Measurements from ENCODE around the gene SYNE1.
A peak's percentile ranks its signal among the peaks of the same experiment; 100 is the strongest.
"Not testable (repeated sequence)": the region's sequence is repeated elsewhere in the genome, so short reads cannot be mapped to it uniquely, and the experiment has no call there.

The SYNE1 gene

DNA sequence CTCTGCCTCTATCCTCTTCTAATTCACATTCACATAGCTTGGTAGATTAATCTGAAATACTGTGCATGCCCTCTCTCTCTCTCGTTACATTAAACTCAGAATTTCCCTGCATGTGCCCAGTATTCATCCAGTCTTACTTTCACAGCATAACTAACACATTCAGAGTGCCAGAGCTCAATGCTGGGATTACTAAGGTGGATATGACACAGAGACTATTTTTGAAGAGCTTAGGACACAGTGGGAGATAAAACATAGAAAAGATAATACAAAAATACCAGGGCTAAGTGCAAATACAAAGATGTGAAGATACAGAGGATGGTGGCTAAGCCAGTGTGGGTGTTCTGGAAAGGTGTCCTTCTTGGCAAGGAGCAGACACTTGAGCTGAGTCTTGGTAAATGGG lies 6.3 kb downstream of the SYNE1 start:
- DNase-seq (ENCODE audit: low spot score): no peak

DNA sequence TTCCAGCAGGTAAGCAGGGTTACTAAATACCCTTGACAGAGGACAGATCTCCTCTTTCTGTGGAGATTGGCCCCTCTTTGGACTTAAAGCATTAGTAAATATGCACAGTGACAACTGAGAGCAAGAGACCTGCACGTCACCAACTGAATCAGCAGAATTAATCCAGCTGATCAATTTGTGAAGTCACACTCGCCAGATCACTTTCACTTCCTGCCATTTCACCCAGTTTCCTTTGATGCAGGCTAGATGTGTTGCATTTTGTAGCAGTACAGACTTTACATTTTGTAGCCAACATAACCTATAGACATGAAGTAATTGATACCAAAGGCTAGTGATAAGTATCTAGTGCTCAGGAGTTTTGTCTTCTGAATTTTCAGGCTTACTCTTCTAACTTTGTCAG lies 11.9 kb downstream of the SYNE1 start:
- no peak for DNase-seq (ENCODE audit: low spot score)

DNA sequence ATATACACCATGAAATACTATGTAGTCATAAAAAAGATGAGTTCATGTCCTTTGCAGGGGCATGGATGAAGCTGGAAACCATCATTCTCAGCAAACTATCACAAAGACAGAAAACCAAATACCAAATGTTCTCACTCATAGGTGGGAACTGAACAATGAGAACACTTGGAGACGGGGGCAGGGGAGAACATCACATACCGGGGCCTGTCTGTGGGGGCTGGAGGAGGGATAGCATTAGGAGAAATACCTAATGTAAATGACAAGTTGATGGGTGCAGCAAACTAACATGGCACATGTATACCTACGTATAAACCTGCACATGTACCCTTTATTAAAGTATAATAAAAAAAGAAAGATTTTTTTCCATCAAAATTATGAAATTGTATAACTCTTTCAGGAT lies 22.4 kb downstream of the SYNE1 start:
- not testable (repeated sequence) for DNase-seq (ENCODE audit: low spot score)

DNA sequence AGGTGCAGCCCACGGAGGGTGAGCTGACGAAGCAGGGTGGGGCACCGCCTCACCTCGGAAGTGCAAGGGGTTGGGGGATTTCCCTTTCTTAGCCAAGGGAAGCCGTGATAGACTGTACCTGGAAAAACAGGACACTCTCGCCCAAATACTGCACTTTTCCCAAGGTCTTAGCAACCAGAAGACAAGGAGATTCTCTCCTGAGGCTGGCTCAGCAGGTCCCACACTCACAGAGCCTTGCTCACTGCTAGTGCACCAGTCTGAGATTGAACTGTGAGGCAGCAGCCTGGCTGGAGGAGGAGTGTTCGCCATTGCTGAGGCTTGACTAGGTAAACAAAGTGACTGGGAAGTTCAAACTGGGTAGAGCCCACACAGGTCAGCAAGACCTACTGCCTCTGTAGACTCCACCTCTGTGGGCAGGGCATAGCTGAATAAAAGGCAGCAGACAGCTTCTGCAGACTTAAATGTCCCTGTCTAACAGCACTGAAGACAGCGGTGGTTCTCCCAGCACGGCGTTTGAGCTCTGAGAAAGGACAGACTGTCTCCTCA lies 28.0 kb downstream of the SYNE1 start:
- no peak for DNase-seq (ENCODE audit: low spot score)

- no peak for DNase-seq (ENCODE audit: low spot score)
These were observed 31.2 kb downstream of the SYNE1 start for GRCh38 chr6:152605941-152606340.

- DNase-seq (ENCODE audit: low spot score): no peak
These were observed 31.8 kb downstream of the SYNE1 start for GRCh38 chr6:152605342-152605741.

DNA sequence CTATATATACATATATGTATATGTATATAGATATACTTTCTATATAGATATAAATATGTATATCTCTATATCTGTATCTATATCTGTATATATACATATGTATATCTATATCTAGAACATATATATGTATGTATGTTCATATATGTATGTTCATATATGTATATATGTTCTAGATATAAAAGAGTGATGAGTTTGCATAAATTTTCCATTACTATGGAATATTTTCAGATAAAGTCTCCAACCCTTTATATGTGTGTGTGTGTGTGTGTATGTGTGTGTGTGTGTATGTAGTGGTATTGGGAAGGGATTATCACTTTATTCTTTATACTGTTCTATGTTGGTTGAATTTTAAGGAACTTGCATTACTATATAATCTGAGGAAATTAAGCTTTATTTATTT lies 33.3 kb downstream of the SYNE1 start:
- no peak for DNase-seq (ENCODE audit: low spot score)

DNA sequence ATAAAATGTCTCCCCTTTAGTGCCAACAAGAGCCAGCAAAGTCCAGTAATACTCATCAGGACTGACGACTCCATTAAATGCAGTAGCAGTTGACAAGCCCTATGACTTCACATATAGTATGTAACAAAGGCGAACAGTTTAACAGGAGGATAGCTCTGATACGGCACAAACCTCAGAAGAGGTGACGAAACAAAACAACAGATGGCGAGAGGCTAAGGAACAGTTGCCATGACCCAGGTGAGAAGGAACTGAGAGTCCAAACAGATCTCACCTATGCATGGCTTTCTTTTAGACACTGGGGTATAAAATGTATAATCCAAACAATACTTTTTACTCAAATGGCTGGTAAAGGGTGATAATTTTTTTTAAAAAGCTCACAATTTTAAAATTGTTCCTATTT lies 37.1 kb downstream of the SYNE1 start:
- DNase-seq (ENCODE audit: low spot score): no peak

GRCh38 chr6:152598901-152599537 lies 38.1 kb downstream of the SYNE1 start:
- DNase-seq (ENCODE audit: low spot score): no peak

DNA sequence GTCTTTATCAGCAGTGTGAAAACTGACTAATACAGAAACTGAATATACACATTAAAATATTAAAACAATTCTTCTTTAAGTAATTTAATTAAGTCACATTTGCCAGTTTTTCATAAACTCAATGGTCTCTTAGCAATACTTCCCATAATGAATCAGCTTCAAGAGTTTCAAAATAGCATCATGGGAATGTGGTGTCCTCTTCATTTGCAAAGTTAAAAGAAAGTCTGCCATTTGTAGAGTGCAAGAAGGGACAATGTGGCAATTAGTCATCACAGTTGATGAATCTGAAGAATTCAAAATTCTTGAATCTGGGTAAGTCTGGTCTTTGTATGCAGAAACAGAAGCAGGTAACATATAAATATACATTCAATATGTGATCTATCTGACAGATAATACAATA lies 38.7 kb downstream of the SYNE1 start:
- DNase-seq (ENCODE audit: low spot score): no peak

DNA sequence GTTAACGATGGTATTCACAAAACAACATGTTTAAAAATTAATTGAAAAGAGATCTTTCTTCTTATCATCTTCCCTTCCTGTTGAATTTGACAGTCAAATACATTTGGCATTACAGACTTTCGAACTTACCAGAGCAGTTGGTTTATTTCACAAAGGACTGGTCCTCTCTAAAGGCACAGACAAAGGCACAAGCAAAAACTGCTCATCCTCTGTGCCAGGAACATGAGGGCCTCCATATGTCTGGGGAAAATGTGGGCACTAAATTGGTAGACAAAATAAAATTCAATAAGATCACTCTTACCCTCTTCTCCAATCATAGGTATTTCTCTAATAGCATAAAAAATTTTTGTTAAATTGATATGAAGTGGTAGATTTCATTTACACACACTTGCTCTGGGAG lies 40.4 kb downstream of the SYNE1 start:
- no peak for DNase-seq (ENCODE audit: low spot score)

DNA sequence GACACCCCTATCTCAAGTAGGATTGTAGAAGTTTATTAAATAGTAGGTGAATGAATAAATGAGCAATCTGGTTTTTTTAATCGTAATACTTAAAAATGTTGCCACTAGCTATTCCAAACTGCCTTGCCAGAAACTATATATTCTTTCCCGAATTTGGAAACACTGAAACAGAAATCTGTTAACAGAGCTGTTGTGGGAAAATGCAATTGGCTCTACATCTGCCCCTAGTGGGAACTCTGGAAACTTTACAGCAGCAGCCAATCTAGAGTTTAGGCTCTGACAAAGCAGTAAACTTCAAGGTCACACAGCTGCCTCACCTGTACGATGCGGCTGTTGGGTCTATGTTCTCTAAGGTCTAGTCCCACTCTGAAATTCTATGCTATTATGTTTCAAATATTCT lies 41.7 kb downstream of the SYNE1 start:
- DNase-seq (ENCODE audit: low spot score): peak; percentile 25

DNA sequence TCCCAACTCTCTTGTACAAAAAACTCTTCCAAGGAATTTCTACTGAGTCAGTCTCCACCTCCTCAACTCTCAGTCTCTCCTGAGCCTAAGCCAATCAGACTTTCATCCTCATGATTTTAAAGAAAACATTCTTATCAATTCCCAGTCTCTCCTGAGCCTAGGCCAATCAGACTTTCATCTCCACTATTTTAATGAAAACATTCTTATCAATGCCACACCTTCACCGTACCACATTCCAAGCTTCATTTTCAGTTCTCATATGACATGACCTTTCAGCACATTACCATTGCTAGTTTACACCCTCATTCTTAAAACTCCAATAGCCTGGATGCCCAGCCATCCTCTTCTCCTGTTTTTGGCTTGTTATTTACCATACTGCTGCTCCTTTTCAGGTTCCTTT lies 42.5 kb downstream of the SYNE1 start:
- DNase-seq (ENCODE audit: low spot score): no peak

DNA sequence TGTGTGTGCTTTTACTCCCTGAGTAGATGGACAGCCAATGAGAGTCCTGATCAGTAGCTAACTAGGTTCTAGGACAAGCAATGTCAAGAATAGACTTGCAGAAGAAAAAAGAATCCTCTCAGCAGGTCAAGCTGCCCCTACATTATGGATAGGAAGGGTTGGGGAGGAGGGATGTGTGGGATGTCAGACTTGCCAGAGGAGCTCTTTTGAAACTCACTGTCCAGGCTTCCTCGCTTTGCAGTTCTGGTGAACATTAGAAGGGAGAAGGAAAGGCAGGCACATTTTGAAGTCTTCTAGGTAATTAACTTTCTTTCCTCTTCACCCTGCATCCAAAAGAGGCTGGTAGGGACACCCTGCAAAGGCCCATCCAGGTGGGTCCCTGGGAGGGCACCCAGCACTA lies 48.7 kb downstream of the SYNE1 start:
- DNase-seq (ENCODE audit: low spot score): no peak

- DNase-seq (ENCODE audit: low spot score): no peak
These were observed 49.7 kb downstream of the SYNE1 start for GRCh38 chr6:152587473-152587872.

DNA sequence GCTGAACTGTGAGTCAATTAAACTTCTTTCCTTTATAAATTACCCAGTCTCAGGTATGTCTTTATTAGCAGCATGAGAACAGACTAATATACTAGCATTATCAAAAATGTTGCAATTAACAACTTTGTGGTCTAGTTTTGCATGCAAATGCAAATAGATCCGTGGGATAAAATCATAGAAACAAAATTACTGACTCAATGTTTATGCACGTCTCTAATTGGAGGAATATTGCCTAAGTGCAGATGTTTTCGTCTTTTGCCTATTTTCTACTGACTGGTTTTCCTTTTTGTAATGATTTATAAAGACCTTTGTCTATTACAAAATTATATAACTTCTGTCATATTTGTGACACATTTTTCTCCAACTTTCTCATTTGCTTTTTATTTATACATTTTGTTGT lies 51.9 kb downstream of the SYNE1 start:
- no peak for DNase-seq (ENCODE audit: low spot score)

- DNase-seq (ENCODE audit: low spot score): no peak
These were observed 53.3 kb downstream of the SYNE1 start for GRCh38 chr6:152583888-152584287.

- DNase-seq (ENCODE audit: low spot score): no peak
These were observed 60.6 kb downstream of the SYNE1 start for GRCh38 chr6:152576525-152576924.

- no peak for DNase-seq (ENCODE audit: low spot score)
These were observed 61.5 kb downstream of the SYNE1 start for GRCh38 chr6:152575621-152576150.

GRCh38 chr6:152575161-152575560 lies 62.0 kb downstream of the SYNE1 start:
- no peak for DNase-seq (ENCODE audit: low spot score)

DNA sequence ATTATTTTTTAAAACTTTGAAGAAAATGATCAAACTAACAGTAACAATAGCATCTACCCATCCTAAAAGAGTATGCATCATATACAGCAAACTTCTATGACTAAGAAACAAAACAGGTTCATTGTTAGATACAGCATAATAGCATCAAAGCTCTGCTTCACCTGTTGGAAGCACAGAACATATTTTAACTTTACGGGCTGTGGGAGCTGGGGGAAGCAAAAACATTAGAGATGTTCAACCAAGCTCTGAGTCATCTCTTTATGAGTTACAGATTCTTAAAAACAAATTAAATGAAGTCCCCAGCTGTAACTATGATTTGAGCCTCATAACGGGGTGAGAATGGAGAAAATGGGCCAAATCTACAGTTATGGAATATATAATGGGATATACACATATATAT lies 63.4 kb downstream of the SYNE1 start:
- no peak for DNase-seq (ENCODE audit: low spot score)

DNA sequence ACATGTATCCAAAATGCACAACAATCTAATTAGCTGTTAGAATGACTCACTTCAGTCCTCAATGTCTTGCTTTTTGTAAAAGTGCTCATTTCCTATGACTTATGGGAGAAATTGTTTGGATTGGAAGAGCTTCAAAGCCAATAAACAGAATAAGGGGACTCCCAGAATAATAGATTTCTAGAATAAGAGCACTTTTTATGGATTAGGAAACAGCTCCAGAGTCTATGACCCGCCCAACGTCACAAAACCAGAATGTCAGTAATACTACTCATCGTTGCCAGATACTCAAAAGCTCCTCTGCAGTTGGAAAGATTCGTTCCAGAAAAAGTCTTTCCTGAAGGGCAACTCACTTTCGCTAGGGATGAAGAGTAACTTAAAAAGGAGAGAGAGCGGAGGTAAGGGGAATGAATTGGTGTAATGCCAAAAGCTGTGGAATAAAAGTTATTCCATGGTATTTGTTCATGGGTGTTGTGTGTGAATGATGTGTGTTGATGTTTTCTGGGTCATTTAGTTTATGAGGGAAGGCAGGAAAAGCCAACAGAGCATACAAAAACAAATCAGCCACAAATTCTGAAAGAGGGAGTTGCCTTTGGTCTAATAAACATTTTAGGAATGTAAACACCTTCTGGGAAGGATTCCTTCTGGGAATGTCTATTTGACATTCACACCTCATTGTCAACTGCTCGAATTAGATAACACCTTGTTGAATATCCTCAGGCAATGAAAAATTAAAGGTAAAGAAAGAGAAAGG lies 64.6 kb downstream of the SYNE1 start:
- DNase-seq (ENCODE audit: low spot score): no peak

DNA sequence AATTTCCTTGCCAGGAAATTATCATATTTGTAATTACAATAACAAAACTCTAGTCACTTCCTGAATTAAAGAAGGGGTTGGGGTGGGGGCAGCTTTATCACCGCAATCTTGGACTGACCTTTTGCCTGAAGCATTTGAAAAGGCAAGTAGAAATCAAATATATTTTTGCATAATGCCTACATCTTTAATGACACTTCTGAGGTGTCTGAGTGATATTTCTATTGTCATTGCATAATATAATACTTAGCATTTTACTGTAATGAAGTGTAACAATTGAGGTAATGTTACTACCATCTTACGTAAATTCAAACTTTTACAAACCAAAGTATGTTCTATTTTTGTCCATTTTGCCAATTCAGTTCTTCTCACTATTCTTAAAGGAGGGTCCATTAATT lies 65.2 kb downstream of the SYNE1 start:
- no peak for DNase-seq (ENCODE audit: low spot score)

GRCh38 chr6:152571089-152571488 lies 66.1 kb downstream of the SYNE1 start:
- no peak for DNase-seq (ENCODE audit: low spot score)
